ENCODE measurements around the gene TSPAN15. TPM values are rescaled to one million over a fixed set of nuclear protein-coding genes. Genes with fewer than 3 reads are reported as not detected.

Gene TSPAN15
- total RNA-seq, 2 donors from 2014 or later, result 4.7 to 9.9 TPM

DNA sequence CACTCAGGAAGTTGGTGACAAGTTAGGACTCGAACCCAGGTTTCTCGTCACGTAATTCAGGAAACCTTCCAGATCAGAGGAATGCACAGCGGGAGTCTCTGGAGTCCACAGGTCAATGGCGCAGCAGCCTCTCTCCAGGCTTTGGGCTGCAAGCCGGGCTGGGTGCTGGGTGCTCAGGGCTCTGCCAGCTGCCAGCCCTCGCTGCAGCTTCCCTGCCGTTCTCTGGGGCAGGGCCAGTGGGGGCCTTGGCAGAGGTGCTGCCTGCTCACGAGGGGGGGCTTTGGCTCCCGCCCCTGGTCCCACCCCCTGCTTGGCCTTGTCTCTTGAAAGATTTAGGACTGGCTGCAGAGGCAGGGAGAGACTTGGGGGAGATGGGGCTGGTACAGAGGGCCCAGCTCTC lies 34.6 kb upstream of the TSPAN15 start, which contains the start of gene TACR2:
TSS of gene TACR2 (minus strand) at position 224 of the 400 bp plus-strand sequence. CDS start 595 bp downstream, outside the sequence.
- no peaks in the 10 kb centered on the region for H3K9me3 ChIP-seq
- no peaks in the 10 kb centered on the region for H3K36me3 ChIP-seq
- TF ChIP-seq, protein P1, sequence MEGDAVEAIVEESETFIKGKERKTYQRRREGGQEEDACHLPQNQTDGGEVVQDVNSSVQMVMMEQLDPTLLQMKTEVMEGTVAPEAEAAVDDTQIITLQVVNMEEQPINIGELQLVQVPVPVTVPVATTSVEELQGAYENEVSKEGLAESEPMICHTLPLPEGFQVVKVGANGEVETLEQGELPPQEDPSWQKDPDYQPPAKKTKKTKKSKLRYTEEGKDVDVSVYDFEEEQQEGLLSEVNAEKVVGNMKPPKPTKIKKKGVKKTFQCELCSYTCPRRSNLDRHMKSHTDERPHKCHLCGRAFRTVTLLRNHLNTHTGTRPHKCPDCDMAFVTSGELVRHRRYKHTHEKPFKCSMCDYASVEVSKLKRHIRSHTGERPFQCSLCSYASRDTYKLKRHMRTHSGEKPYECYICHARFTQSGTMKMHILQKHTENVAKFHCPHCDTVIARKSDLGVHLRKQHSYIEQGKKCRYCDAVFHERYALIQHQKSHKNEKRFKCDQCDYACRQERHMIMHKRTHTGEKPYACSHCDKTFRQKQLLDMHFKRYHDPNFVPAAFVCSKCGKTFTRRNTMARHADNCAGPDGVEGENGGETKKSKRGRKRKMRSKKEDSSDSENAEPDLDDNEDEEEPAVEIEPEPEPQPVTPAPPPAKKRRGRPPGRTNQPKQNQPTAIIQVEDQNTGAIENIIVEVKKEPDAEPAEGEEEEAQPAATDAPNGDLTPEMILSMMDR (IDR thresholded peaks at IDR 0.05), result no peak
- H3K27ac ChIP-seq, result no peak within 1 kb of the TSS
- H3K4me1 ChIP-seq (ENCODE audit: control insufficient read depth in 1 of 2, low read depth in 2 of 2), result peaks cover 0 to 20% of the 10 kb centered on the region in 2 donors
- H3K4me3 ChIP-seq, result no peak within 1 kb of the TSS
- ATAC-seq (ENCODE audit: insufficient number of reproducible peaks, low FRiP score, low read depth) (no peak), DNase-seq (ENCODE audit: low spot score) (no peak)
- no peaks in the 10 kb centered on the region for H3K27me3 ChIP-seq (replicated peaks; ENCODE audit: insufficient read depth)

DNA sequence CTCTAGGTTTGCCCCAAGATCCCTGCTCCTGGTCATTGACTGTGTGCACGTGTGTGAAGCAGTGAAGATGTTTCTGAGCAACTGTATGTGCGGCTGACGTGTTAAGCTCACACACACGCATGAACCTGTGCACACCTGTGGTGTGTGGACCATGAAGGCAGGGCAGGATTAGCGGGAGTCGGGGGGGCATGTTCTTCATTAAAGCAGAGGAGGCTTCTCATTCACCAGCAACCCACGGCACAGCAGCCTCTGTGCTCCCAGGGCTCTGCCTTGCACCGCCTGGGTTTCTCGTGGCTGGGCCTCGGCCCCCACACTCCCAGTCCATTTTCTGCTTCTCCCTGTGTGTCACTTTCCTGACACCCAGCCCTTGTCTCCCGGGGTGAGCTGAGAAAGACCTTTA lies 33.7 kb upstream of the TSPAN15 start:
- peaks cover 0 to 20% of the 10 kb centered on the region in 2 donors for H3K4me1 ChIP-seq (ENCODE audit: control insufficient read depth in 1 of 2, low read depth in 2 of 2)
- H3K27ac ChIP-seq, result no peak overlapping the region

DNA sequence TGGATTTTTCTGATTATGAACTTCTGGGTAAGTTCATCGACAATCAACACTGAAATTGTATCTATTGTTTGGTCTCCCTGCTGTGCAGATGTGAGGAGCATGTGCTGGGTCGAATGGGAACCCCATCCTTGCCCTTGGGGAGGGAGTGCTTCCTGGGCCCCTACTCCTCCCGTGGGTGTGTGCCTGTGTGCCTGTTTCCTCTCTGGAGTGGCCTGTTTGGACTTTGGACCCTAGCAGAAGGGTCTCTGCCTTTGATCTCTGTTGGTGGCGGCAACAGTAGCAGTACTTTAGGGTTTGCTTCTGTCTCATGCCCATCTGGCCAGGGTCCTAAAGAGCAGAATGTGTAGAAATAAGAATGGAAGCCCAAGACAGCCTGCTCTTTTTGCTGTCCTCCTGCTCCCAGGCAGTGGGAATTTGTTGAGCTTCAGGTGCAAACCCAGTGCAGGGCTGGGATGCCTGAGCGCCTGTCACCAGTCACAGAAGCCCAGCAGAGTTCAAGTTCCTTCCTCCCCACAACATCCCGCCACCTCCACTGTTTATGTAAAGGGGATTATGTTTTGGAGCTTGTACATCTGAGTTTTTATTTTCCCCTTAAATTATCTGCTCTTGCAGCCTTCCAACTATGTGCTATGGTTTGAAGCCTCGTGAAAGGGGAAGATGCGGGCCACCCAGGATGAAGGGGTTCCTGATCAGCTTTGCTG lies 33.1 kb upstream of the TSPAN15 start:
- Histone ChIP-seq H3K36me3 (no peaks in the 10 kb centered on the region), H3K27ac (no peak overlapping the region), H3K4me1 (ENCODE audit: control insufficient read depth in 1 of 2, low read depth in 2 of 2) (peaks cover 0 to 15% of the 10 kb centered on the region in 2 donors), H3K4me3 (no peak overlapping the region), H3K9me3 (no peaks in the 10 kb centered on the region), H3K27me3 (replicated peaks; ENCODE audit: insufficient read depth) (no peaks in the 10 kb centered on the region)
- TF ChIP-seq, protein P1 (IDR thresholded peaks at IDR 0.05), result no peak
- ATAC-seq (ENCODE audit: insufficient number of reproducible peaks, low FRiP score, low read depth) (no peak), DNase-seq (ENCODE audit: low spot score) (no peak)

More for the DNA sequence above, 33.7 kb upstream of the TSPAN15 start:
- no peaks in the 10 kb centered on the region for H3K9me3 ChIP-seq
- TF ChIP-seq, protein P1 (IDR thresholded peaks at IDR 0.05), result no peak
- no peak for ATAC-seq (ENCODE audit: insufficient number of reproducible peaks, low FRiP score, low read depth)
- DNase-seq (ENCODE audit: low spot score), result no peak
- H3K27me3 ChIP-seq (replicated peaks; ENCODE audit: insufficient read depth), result no peaks in the 10 kb centered on the region
- no peaks in the 10 kb centered on the region for H3K36me3 ChIP-seq
- H3K4me3 ChIP-seq, result no peak overlapping the region

DNA sequence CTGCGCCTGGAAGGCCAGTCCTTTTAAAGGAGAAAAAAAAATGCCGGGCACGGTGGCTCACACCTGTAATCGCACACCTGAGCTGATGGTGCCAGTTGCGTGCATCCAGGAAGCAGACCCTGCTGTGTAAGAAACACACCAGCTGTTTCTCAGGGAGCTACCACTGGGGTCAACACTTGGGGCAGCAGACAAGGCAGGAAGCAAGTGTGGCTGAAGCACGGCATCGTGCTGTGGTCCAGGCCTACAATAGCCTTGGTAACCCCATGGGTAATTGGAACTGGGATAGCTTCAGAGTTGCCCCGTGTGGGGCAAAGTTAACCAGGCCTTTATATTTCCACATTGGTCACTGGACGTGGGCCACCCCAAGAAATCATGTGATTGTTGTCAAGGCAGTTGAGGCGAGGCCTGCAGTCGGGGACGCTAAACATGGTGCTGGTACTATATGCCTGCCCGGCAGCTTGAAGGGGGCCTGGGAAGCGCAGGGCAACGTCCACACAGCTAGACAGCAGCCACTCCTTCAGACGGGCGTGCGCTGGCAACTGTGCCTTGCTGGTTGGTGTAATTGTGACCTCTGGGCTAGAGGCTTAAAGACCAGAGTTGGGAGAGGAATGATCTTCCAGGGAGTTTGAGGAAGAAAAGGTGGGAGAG lies 32.0 kb upstream of the TSPAN15 start:
- TF ChIP-seq, protein P1 (IDR thresholded peaks at IDR 0.05), result no peak
- H3K27ac ChIP-seq, result no peak overlapping the region
- peaks cover 0 to 10% of the 10 kb centered on the region in 2 donors for H3K4me1 ChIP-seq (ENCODE audit: control insufficient read depth in 1 of 2, low read depth in 2 of 2)
- no peak overlapping the region for H3K4me3 ChIP-seq
- no peaks in the 10 kb centered on the region for H3K36me3 ChIP-seq
- no peak for DNase-seq (ENCODE audit: low spot score)
- H3K9me3 ChIP-seq, result no peaks in the 10 kb centered on the region
- no peaks in the 10 kb centered on the region for H3K27me3 ChIP-seq (replicated peaks; ENCODE audit: insufficient read depth)
- ATAC-seq (ENCODE audit: insufficient number of reproducible peaks, low FRiP score, low read depth), result no peak

DNA sequence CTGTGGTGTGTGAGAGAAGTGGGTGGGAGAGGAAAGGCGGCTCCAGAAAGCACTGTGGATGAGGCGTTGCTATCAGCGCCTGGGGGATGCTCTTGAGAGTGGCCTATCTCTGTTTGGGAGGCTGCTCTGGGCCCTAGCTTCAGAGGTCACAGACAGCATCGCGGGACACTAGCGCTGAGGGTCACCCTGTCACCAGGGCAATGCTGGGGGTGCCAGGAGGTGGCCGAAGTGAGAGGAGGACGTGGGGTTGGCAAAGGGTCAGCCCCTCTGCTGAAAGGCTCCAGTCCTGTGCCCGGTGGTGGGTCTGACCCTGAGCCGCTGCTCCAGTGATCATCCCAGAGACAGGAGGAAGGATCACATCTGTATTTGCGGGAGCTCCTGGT lies 31.5 kb upstream of the TSPAN15 start:
- TF ChIP-seq, protein P1 (IDR thresholded peaks at IDR 0.05), result no peak
- Histone ChIP-seq H3K4me1 (ENCODE audit: control insufficient read depth in 1 of 2, low read depth in 2 of 2) (peaks cover 0 to 10% of the 10 kb centered on the region in 2 donors), H3K36me3 (no peaks in the 10 kb centered on the region), H3K27ac (no peak overlapping the region), H3K9me3 (no peaks in the 10 kb centered on the region), H3K27me3 (replicated peaks; ENCODE audit: insufficient read depth) (no peaks in the 10 kb centered on the region), H3K4me3 (no peak overlapping the region)
- ATAC-seq (ENCODE audit: insufficient number of reproducible peaks, low FRiP score, low read depth) (no peak), DNase-seq (ENCODE audit: low spot score) (no peak)
